Measurements from ENCODE around the gene NXN.

Gene NXN

GRCh38 chr17:1011138-1011537 lies 31.6 kb upstream of the NXN start:
- no peak overlapping the region for H3K4me3 ChIP-seq (ENCODE audit: low read depth, low read length)
- no peak for DNase-seq (ENCODE audit: low read depth)
- TF ChIP-seq CTCF (IDR thresholded peaks at IDR 0.05; ENCODE audit: low read depth, low read length, missing control alignments): no peak

- no peak overlapping the region for H3K4me3 ChIP-seq (ENCODE audit: low read depth, low read length)
- no peak for DNase-seq (ENCODE audit: low read depth)
- no peak for TF ChIP-seq CTCF (IDR thresholded peaks at IDR 0.05; ENCODE audit: low read depth, low read length, missing control alignments)
Observed at GRCh38 chr17:1010586-1010985, 31.0 kb upstream of the NXN start.

- no peak for TF ChIP-seq CTCF (IDR thresholded peaks at IDR 0.05; ENCODE audit: low read depth, low read length, missing control alignments)
- DNase-seq (ENCODE audit: low read depth): no peak
- no peak overlapping the region for H3K4me3 ChIP-seq (ENCODE audit: low read depth, low read length)
Observed at GRCh38 chr17:1010086-1010450, 30.5 kb upstream of the NXN start.

- no peak overlapping the region for H3K4me3 ChIP-seq (ENCODE audit: low read depth, low read length)
- no peak for TF ChIP-seq CTCF (IDR thresholded peaks at IDR 0.05; ENCODE audit: low read depth, low read length, missing control alignments)
- DNase-seq (ENCODE audit: low read depth): no peak
Observed at GRCh38 chr17:1009229-1010085, 29.9 kb upstream of the NXN start.

- DNase-seq (ENCODE audit: low read depth): no peak
- no peak for TF ChIP-seq CTCF (IDR thresholded peaks at IDR 0.05; ENCODE audit: low read depth, low read length, missing control alignments)
- H3K4me3 ChIP-seq (ENCODE audit: low read depth, low read length): no peak overlapping the region
Observed at GRCh38 chr17:1008008-1008761, 28.6 kb upstream of the NXN start.

GRCh38 chr17:1007310-1008007 lies 27.9 kb upstream of the NXN start:
- no peak for DNase-seq (ENCODE audit: low read depth)
- no peak for TF ChIP-seq CTCF (IDR thresholded peaks at IDR 0.05; ENCODE audit: low read depth, low read length, missing control alignments)
- H3K4me3 ChIP-seq (ENCODE audit: low read depth, low read length): no peak overlapping the region

Measured in GM12864 (cell line).